Astrocyte (in vitro differentiated cells and primary cell): Measurements from ENCODE around the gene ADGRG6. TPM values are rescaled to one million over a fixed set of nuclear protein-coding genes. Genes with fewer than 3 reads are reported as not detected.

Source experiments
- DNase-seq: peaks from one replicate; pipeline ENCODE4 v3.0.0-alpha.2; 2010; ENCODE audit warnings: low read depth
- FAIRE-seq: peaks from 2 replicates; lab custom pipeline; 2011; peaks lifted over from hg19 to GRCh38; lab: Jason Lieb, UNC
- H2AFZ ChIP-seq: 2 replicates; pipeline ENCODE4 v1.6.0; 2012; ENCODE audit warnings: low read depth, low read length, inconsistent platforms
- H3K27ac ChIP-seq: 2 replicates; pipeline ENCODE4 v1.5.1; 2011; ENCODE audit warnings: low read depth, low read length, inconsistent platforms
- H3K27me3 ChIP-seq: 2 replicates; pipeline ENCODE4 v1.6.0; 2011; ENCODE audit warnings: low read length, inconsistent platforms; ENCODE audit not compliant: insufficient read depth
- H3K36me3 ChIP-seq: 2 replicates; pipeline ENCODE4 v1.5.1; 2011; ENCODE audit warnings: low read length, inconsistent platforms; ENCODE audit not compliant: insufficient read depth
- H3K4me1 ChIP-seq: 2 replicates; pipeline ENCODE4 v1.5.1; 2011; ENCODE audit warnings: low read length, inconsistent platforms; ENCODE audit not compliant: insufficient read depth
- H3K4me2 ChIP-seq: 2 replicates; pipeline ENCODE4 v1.6.0; 2012; ENCODE audit warnings: low read length, inconsistent platforms
- H3K4me3 ChIP-seq: 2 replicates; pipeline ENCODE4 v1.5.1; 2011; ENCODE audit warnings: low read depth, mild to moderate bottlenecking, low read length, inconsistent platforms; ENCODE audit not compliant: insufficient read depth
- H3K79me2 ChIP-seq: 2 replicates; pipeline ENCODE4 v1.6.0; 2012; ENCODE audit warnings: mild to moderate bottlenecking, low read length, inconsistent platforms; ENCODE audit not compliant: insufficient read depth
- H3K9ac ChIP-seq: 2 replicates; pipeline ENCODE4 v1.6.0; 2012; ENCODE audit warnings: mild to moderate bottlenecking, low read length, inconsistent platforms
- H3K9me3 ChIP-seq: 2 replicates; pipeline ENCODE4 v1.5.1; 2012; ENCODE audit warnings: low read depth, mild to moderate bottlenecking, low read length, inconsistent platforms; ENCODE audit not compliant: insufficient read depth
- H4K20me1 ChIP-seq: 2 replicates; pipeline ENCODE4 v1.6.0; 2012; ENCODE audit warnings: low read length, inconsistent platforms; ENCODE audit not compliant: insufficient read depth
- H3K27ac Mint-ChIP-seq: one replicate; pipeline ENCODE4 v1.8.0; 2021; ENCODE audit warnings: mild to moderate bottlenecking, mixed read lengths; ENCODE audit not compliant: unreplicated experiment
- H3K27me3 Mint-ChIP-seq: one replicate; pipeline ENCODE4 v1.8.0; 2021; ENCODE audit warnings: low read depth, mixed read lengths; ENCODE audit not compliant: unreplicated experiment
- H3K36me3 Mint-ChIP-seq: one replicate; pipeline ENCODE4 v1.8.0; 2021; ENCODE audit warnings: low read depth, mixed read lengths; ENCODE audit not compliant: unreplicated experiment
- H3K4me1 Mint-ChIP-seq: one replicate; pipeline ENCODE4 v1.8.0; 2021; ENCODE audit warnings: low read depth, mixed read lengths; ENCODE audit not compliant: unreplicated experiment
- H3K4me3 Mint-ChIP-seq: one replicate; pipeline ENCODE4 v1.8.0; 2021; ENCODE audit warnings: mild to moderate bottlenecking, moderate library complexity, mixed read lengths; ENCODE audit not compliant: unreplicated experiment
- H3K9me3 Mint-ChIP-seq: one replicate; pipeline ENCODE4 v1.8.0; 2021; ENCODE audit warnings: mild to moderate bottlenecking, mixed read lengths; ENCODE audit not compliant: unreplicated experiment
- EZH2 ChIP-seq: IDR thresholded peaks from 2 replicates; pipeline ENCODE4 v1.6.1; 2012; ENCODE audit warnings: mild to moderate bottlenecking, low read length, inconsistent platforms; ENCODE audit not compliant: insufficient read depth
- total RNA-seq: library from RNA; stranded (reverse); gene quantifications from 2 replicates; pipeline ENCODE4 v1.2.1, GENCODE V29; 2021
- TF ChIP-seq, protein P1 (sequence below): IDR thresholded peaks from 2 replicates; pipeline ENCODE4 v1.5.1; 2011; ENCODE audit warnings: low read depth, mild to moderate bottlenecking, inconsistent platforms, low read length, moderate library complexity; ENCODE audit not compliant: insufficient read depth

Gene ADGRG6
- total RNA-seq, 1 donor from 2014 or later, result 98.2 TPM

DNA sequence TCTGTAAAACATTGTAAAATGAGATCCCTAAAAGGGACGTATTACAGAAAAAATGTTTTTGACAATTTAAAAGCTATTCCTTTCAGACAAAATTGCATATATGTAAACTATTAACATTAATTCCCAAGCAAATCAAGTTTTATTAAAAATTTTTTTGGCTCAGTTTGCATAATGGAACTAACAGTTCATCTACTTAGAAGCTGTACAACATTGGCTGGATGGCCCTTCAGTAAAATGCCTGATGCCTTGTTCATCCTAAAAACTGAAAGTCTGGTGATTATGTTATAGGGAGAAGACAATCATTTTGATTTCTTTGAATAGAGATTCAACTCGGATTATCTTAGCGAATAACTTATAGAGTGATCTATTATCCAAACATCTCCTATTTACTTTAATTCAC is 52.8 kb downstream of the ADGRG6 start:
- FAIRE-seq (peak; percentile 17), DNase-seq (no peak)
- Histone ChIP-seq H3K36me3 (no peaks in the 10 kb centered on the region), H3K27ac (no peak overlapping the region), H3K9me3 (no peaks in the 10 kb centered on the region), H4K20me1 (no peaks in the 10 kb centered on the region), H2AFZ (no peak overlapping the region), H3K79me2 (no peaks in the 10 kb centered on the region), H3K27me3 (no peaks in the 10 kb centered on the region), H3K4me3 (no peak overlapping the region), H3K4me1 (no peaks in the 10 kb centered on the region), H3K9ac (no peak overlapping the region), H3K4me2 (no peak overlapping the region)
- H3K36me3 Mint-ChIP-seq, result peaks cover 4% of the 10 kb centered on the region
- TF ChIP-seq, protein P1, sequence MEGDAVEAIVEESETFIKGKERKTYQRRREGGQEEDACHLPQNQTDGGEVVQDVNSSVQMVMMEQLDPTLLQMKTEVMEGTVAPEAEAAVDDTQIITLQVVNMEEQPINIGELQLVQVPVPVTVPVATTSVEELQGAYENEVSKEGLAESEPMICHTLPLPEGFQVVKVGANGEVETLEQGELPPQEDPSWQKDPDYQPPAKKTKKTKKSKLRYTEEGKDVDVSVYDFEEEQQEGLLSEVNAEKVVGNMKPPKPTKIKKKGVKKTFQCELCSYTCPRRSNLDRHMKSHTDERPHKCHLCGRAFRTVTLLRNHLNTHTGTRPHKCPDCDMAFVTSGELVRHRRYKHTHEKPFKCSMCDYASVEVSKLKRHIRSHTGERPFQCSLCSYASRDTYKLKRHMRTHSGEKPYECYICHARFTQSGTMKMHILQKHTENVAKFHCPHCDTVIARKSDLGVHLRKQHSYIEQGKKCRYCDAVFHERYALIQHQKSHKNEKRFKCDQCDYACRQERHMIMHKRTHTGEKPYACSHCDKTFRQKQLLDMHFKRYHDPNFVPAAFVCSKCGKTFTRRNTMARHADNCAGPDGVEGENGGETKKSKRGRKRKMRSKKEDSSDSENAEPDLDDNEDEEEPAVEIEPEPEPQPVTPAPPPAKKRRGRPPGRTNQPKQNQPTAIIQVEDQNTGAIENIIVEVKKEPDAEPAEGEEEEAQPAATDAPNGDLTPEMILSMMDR, result no peak
- no peak for TF ChIP-seq EZH2
- no peak overlapping the region for H3K4me3 Mint-ChIP-seq
- peaks cover 7% of the 10 kb centered on the region for H3K9me3 Mint-ChIP-seq
- H3K27me3 Mint-ChIP-seq, result no peaks in the 10 kb centered on the region
- no peak overlapping the region for H3K27ac Mint-ChIP-seq
- H3K4me1 Mint-ChIP-seq, result peaks cover 14% of the 10 kb centered on the region

DNA sequence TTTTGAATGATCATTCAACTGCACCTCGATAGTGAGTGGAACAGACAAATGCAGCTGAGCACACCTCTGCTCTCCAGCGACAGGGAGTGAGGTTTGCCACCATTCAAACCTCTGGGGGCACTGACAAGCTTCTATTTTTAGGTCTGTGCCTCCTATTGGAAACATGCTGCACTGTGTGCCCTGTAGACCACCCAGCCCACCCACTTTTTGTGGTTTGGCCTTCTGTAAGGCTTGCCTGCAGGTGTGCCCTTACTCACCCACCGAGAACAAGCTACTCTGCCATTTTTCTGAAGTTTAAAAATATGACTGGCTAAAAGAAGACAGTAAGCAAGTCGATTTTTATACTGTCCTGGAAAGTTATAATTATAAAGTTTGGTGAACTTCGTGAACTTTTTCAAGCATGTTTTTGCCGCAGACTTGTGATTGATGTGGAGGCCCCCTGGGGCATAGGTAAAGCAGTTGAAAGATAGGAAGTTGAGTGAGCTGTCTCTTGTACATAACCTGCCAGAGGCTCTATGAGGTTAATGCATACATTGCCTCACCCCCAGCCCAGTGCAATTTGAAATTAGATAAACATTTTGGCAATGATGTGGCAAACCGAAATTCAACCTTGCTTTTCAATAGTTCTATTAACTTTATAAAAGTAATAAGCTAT is 53.8 kb downstream of the ADGRG6 start:
- peaks cover 15% of the 10 kb centered on the region for H3K4me1 Mint-ChIP-seq
- H3K36me3 ChIP-seq, result no peaks in the 10 kb centered on the region
- FAIRE-seq (no peak), DNase-seq (no peak)
- no peaks in the 10 kb centered on the region for H3K9me3 ChIP-seq
- H3K4me2 ChIP-seq, result no peak overlapping the region
- H2AFZ ChIP-seq, result no peak overlapping the region
- H4K20me1 ChIP-seq, result no peaks in the 10 kb centered on the region
- no peak overlapping the region for H3K9ac ChIP-seq
- peaks cover 7% of the 10 kb centered on the region for H3K9me3 Mint-ChIP-seq
- H3K27ac Mint-ChIP-seq, result no peak overlapping the region
- TF ChIP-seq EZH2, result no peak
- no peaks in the 10 kb centered on the region for H3K4me1 ChIP-seq
- no peaks in the 10 kb centered on the region for H3K79me2 ChIP-seq
- no peak overlapping the region for H3K4me3 ChIP-seq
- no peak overlapping the region for H3K27ac ChIP-seq
- H3K36me3 Mint-ChIP-seq, result peaks cover 4% of the 10 kb centered on the region
- H3K4me3 Mint-ChIP-seq, result no peak overlapping the region
- H3K27me3 ChIP-seq, result no peaks in the 10 kb centered on the region
- no peaks in the 10 kb centered on the region for H3K27me3 Mint-ChIP-seq

DNA sequence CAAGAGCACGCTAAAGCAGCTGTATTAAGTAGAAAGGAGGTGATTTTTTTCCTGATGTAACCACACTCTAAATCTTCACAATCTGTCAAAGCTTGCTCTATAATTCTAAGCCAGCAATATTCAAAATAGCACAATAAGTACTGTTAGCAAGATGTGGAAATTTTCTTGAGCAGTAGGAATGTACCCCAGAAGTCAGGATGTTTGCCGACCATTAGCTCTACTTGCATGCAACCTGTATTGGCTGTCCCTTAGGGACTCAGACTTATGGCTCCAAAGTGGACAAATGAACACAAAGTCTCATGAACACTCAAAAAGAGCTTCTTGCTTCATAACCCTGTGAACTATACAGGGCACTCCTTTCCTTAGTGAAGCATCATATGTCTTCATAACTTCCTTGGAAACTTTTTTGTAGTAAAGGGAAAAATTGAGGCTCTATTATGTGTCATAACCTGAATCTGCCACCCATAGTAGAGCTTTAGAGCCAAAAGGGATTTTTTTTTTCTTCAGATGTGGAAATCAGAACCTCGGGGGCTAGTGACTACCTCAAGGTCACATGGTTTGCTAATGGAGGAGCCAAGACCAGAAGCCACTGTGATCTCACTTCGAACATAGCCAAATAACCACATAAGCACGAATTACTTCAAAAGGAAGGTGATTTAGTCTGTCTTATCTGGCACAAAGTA is 54.5 kb downstream of the ADGRG6 start:
- no peak for TF ChIP-seq EZH2
- TF ChIP-seq, protein P1, result no peak
- H3K27ac ChIP-seq, result no peak overlapping the region
- H3K4me3 ChIP-seq, result no peak overlapping the region
- Mint-ChIP-seq H3K36me3 (peaks cover 2% of the 10 kb centered on the region), H3K27me3 (no peaks in the 10 kb centered on the region), H3K4me1 (peaks cover 22% of the 10 kb centered on the region), H3K9me3 (peaks cover 4% of the 10 kb centered on the region), H3K4me3 (no peak overlapping the region), H3K27ac (no peak overlapping the region)
- no peaks in the 10 kb centered on the region for H4K20me1 ChIP-seq
- DNase-seq (peak; percentile 36), FAIRE-seq (no peak)
- H3K4me2 ChIP-seq, result no peak overlapping the region
- H3K9ac ChIP-seq, result no peak overlapping the region
- H3K27me3 ChIP-seq, result no peaks in the 10 kb centered on the region
- H3K4me1 ChIP-seq, result no peaks in the 10 kb centered on the region
- no peaks in the 10 kb centered on the region for H3K9me3 ChIP-seq
- no peaks in the 10 kb centered on the region for H3K36me3 ChIP-seq
- H2AFZ ChIP-seq, result no peak overlapping the region
- no peaks in the 10 kb centered on the region for H3K79me2 ChIP-seq
